Measurements from ENCODE around the gene ERCC6.

Gene ERCC6

DNA sequence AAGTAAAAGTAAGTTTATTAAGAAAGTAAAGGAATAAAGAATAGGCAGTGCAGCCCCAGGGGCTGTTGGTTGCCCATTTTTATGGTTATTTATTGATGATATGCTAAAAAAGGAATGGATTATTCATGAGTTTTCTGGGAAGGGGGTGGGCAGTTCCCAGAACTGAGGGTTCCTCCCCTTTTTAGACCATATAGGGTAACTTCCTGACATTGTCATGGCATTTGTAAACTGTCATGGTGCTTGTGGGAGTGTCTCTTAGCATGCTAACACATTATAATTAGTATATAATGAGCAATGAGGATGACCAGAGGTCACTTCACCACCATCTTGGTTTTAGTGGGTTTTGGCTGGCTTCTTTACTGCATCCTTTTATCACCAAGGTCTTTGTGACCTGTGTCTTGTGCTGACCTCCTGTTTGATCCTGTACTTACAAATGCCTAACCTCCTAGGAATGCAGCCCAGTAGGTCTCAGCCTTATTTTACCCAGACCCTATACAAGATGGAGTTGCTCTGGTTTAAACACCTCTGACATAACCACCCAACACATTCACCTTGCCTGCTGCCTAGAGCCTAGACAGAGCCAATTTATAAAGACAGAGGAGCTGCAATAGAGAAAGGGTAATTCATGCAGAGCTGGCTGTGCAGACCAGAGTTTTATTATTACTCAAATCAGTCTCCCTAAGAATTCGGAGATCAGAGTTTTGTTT lies 10.9 kb upstream of the ERCC6 start:
- DNase-seq (ENCODE audit: low spot score): no peak

DNA sequence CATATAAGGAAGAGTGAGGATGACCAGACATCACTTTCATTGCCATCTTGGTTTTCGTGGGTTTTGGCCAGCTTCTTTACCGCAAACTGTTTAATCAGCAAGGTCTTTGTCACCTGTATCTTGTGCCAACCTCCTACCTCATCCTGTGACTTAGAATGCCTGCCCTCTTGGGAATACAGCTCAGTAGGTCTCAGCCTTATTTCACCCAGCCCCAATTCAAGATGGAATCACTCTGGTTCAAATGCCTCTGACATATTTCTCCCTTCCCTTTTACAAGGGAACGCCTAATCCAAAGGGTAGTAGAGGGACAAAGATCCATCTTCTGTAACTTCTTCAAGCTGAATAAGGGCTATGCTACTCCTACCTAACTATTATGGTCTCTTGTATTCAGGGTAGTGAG lies 4.7 kb upstream of the ERCC6 start:
- DNase-seq (ENCODE audit: low spot score): no peak

DNA sequence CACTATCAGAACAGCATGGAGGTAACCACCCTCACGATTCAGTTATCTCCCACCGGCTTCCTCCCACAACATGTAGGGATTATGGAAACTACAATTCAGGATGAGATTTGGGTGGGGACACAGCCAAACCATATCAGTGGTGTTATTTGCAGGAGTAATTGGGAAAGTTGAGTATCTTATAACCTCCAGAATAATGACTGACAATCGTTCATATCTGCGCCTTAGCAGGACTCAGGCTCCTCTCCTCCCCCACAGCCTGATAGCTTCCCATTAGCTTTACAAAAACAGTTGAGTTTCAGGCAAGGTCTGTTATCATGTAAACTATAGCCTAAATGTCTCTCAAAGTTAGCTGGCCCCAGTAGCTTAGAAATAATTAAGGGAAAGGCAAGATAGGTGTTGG lies 3.4 kb upstream of the ERCC6 start:
- DNase-seq (ENCODE audit: low spot score): no peak

DNA sequence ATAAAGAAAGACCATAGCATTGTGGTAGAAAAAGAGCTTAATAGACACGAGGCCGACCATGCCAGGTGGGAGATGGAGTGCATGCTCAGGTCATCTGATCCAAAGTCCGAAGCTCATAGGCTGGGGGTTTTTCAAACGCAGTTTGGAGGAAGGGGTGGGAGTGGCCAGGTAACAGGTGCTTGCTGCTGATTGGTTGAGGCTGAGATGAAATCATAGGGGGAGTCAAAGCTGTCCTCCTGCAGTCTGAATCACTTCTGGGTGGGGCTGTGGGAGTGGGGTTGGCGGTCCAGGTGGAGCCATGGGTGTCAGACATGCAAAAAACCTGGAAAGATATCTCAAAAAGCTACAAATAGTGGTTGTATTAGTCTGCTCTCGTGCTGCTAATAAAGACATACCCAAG lies 2.8 kb upstream of the ERCC6 start:
- no peak for DNase-seq (ENCODE audit: low spot score)

DNA sequence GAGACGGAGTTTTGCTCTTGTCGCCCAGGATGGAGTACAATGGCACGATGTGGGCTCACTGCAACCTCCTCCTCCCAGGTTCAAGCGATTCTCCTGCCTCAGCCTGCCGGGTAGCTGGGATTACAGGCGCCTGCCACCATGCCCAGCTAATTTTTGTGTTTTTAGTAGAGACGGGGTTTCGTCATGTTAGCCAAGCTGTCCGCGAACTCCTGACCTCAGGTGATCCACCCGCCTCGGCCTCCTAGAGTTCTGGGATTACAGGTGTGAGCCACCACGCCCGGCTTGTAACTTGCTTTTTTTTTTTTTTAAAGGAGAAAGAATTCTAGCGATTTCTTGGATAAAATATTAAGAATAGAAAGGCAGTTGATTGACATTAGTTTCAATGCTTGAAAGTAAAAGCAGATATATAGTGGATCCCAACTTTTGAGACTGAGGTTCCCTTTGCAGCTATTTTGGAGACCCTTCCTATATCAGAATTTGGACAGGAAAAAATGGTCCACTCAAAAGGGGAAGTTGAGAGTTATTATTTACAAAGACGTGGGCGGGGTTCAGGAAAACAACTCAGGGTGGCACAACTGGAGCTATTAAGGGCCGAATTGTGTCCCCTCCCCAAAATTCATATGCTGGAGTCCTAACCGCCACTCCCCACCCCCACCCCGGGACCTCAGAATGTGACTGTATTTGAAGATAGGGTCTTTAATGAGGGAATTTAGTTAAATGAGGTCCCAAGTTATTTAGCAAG lies 1.3 kb upstream of the ERCC6 start:
- no peak for DNase-seq (ENCODE audit: low spot score)

DNA sequence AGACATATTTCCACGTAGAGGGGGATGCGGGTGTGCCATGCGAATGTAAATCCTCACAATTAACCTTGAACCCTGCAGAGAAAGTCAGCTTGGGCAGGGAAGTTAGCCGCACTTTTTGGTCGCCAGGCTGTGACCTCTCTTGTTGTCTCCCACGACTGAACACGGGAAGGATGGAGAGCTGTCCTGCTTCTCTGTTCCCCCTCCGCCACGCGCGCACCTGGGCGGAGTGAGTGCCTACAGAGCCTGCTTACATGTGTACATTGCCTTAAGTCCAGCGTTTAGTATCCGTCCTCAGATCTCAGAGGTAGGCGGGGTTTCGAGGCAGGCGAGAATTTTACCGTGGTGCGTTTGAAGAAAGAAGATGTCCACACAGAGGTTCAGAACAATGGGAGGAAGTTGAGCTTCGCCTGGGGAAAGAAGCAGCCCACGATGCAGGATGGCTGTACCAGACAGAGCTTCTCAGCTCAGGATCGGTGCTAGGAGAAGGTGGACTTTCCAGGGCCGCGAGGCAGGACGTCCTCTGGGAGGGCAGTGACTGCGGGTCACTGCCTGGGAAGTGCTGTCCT lies 482 bp upstream of the ERCC6 start:
- peak; percentile 12 for DNase-seq (ENCODE audit: low spot score)

DNA sequence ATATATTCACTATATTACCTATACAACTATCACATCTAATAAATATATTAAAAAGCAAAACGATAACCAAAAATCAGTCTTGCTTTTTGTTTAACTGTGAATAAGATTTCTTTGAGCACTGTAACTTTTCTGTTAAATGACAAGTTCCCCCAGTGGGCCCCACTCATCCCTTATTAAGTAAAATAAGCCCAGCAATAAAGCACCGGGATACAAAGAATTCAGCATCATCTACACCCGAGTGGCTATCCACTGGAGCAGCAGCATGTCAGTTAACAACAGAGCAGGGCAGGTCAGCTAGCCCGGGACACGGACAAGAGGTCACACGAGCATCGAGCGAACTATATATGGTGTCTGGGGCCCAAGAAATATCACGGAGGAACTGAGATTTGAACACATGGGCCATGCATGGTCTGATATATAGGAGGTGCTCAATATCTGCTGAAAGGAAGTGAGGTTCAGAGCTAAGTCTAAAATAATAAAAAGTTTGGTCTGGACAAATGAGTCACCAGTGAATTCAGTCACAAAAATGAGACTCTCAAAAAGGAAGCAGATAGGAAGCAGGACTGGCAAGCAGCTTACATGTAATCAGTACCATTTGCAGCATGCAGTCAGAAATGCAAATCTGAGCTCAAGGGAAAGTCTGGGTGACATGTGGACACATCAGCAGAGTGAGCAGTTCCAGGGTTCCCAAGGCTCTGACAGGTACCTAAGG lies 4.1 kb downstream of the ERCC6 start:
- no peak for DNase-seq (ENCODE audit: low spot score)

DNA sequence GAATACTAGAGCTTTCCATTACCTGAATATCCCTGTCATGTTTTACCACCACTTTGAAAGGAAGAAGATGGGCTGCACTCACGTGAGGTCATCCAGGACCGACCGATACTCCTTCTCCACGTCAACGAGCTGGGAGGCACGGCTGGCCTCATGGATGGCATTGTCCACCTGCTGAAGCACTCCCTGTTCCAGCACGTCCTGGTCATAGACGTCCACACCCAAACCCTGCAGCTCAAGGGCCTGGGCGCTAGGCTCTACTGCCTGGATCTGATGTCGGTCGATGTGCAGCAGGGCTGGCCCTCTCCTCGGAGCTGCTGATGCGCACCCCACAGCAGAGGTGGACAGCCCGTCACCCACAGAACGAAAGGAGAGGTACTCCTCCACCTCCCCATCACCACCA lies 6.5 kb downstream of the ERCC6 start:
- DNase-seq (ENCODE audit: low spot score): no peak

DNA sequence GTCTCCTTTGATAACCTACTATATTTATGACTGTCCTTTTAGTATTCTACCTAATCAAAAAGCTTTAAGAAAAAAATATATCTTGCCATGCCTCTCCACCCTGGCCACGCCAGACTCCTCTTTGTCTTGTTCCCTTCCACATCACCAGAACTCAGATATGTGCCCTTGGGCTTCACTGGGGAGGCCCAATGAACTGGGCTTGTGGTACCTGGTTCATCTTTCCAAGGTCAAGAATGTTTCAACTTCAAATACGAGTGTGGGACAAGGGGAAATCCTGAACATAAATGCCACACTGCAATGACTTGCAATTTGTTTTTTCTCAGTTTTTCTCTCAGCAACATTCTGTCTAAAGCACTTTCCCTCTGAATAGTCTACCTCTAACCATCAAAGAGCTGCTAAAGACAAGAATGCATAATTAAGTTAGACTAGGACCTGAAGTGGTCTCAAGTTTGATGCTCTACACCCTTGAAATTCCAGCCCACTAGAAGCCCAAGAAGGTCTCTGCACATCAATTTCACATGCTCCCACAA lies 9.9 kb downstream of the ERCC6 start:
- no peak for DNase-seq (ENCODE audit: low spot score)

DNA sequence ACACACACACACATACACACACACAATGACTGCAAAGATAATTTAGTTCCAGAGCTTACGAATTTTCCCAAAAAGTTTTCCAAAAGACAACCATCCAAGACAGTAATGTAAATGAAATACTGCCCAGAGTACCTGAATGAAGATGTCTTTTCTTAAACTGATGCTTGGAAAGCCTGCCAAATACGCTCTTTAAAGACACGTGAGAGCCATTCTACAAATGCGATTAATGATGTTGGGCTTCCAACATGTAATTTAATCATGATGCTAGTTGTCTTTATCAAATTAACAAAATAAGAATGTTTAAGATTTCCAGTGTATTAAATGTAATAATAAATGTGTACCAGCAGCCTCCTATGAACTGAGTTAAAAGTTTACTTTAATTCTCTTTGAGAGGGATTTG lies 11.1 kb downstream of the ERCC6 start:
- DNase-seq (ENCODE audit: low spot score): no peak

DNA sequence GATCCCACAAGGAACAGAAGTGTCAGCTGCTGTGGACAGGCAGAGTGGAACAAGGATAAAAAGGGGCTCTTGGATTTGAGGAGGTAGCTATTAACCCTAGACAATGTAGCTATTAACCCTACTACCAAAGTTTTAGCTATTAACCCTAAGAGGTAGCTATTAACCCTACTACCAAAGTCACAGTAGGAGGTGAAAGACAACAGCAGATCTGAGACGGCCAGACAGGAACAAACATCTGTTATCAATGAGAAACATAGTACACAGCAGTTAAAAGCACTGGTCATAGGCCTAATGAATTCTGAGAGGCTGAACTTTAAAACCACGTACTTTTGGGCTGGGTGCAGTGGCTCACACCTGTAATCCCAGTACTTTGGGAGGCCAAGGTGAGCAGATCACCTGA lies 11.9 kb downstream of the ERCC6 start:
- DNase-seq (ENCODE audit: low spot score): no peak

DNA sequence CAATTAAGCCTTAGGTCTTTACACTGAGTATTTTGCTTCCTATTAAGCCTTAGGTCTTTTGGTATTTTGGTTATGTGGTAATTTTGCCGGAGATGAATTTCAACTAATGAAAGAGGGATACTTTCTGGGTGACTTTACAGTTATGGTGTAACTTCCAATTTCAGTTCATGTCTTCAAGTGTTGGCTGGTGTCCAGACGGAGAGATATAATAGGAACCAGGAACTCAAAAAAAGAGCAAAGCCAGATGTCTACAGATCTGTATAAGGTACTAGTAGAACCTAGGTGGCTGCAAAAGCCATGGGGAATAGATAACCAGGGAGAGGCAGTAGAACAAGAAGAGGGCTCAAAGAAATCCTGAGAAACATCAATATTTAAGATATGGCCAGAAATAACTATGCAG lies 12.3 kb downstream of the ERCC6 start:
- no peak for DNase-seq (ENCODE audit: low spot score)

DNA sequence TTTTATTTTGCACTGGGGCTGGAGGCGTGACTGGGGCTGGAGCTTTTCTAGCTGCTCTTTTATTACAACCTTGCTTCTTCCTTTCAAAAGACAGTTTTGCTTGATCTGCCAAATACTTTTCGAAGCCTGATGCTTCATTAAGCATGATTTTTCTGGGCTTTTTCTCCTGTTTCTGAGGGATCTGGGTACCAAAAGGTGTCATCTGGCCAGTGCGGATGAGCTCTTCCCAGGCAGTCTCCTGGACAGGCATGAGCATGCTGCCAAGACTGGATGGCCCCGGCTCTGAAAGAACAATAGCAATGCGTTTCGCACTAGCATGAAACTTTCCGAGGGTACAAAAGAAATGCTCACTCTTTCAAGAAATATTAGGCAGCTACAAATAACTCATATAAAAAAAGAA lies 14.4 kb downstream of the ERCC6 start:
- no peak for DNase-seq (ENCODE audit: low spot score)

DNA sequence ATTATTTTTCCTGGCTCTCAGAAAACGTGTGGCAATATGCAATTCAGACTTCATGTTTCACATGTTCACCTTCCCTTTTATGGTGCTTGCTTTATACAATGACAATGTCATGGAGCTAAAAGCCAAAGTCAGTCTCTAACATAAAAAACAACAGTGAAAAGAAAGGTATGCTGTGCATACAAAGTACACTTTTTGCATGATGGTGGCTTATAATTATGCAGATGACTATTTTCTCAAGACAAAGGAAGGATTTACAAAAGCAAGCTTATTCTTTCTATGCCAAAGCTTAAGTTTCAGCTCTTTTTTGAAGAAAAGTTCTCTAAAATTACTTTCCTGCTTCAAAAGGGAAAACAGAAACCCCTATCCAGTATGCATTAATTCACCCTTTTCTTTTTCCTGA lies 15.6 kb downstream of the ERCC6 start:
- no peak for DNase-seq (ENCODE audit: low spot score)

DNA sequence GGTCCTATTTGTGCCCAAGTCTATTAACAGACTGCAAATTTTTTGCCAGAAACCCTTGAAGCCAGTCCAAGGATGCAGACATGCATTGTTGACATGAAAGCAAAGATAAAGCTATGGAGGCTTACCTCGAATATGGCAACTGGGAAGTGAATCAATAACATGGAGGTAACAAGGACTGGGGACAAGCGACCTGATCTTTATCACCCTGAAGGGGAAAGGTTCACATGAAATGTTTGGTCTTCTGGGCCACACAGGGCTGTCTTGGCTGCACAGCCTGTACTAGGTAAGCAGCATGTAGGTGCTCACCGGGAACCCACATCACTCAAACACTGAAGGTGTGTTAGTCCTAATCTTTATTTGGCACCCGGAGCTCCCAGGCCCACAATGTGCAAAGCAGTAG lies 17.9 kb downstream of the ERCC6 start:
- DNase-seq (ENCODE audit: low spot score): no peak

DNA sequence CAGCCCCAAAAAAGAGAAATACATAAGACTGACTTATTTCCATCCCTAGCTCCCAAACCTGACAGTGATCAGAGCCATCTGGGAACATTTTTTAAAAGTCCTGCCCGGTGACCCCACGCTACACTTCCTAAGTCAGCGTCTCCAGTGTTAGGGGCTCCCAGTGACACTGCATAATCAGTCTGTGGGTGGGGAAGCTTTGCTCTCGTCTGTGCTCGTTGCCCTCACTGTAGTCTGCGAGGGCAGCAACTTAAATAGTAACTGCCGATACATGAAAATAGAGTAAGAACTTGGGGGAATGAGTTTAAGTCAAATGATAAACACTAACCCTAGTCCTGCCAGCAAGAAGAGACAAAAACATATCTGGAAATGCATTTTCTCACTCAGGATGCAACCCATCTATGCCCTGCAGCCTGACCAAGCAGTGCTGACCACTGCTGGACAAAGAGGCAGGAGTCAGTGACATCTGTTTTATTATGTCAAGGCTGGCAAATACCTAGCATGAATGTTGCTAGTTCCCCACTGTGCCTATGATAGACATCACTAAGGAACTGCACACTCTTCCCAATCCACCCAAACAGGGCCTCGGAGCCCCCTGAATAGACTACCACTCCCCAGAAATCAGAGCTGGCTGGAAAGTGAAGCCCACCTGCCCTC lies 18.7 kb downstream of the ERCC6 start:
- no peak for DNase-seq (ENCODE audit: low spot score)

DNA sequence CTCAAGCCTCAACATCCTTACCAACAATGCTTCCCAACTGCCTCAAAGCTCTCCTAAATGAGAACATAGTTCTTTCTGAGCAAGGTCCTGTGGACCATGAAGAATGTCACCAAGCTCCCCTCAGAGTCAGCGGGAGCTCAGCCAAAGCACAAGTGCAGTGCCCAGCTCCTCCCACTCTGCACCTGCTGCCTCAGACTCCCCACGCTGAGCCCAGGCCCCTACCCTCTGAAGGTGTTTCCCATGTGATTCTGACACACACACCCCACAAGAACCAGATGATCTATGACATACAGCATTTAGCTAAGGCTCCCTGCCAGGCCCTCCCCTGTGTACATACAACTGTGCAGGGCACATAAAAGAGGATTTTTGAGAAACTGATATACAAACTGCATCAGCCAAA lies 19.2 kb downstream of the ERCC6 start:
- DNase-seq (ENCODE audit: low spot score): no peak

DNA sequence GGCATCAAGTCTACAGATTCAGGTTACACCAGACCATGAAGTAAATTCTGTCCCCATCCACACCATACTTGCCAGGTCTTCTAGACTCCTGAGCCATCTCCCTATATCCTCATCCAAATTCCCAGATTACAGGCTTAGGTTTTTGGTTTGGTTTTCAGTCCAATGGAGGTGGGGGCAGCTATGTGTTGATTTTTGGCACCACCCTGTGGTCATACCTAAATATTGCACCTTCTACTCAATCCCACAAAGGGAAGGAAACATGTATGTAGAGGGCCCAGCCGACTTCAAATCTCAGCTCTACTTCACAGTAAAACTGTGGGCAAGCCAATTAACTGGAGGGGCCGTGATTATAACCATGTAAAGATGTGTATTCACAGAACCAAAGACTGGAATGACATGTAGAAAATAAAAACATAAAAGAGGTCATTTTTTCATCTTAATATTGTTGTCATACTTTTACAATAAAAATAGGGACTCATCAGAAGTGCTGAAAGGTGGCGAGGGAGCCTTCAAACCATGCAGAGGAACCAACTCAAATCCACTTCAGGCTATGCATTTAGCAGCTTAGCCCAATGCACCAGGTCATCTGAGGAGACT lies 19.8 kb downstream of the ERCC6 start:
- peak; percentile 13 for DNase-seq (ENCODE audit: low spot score)

DNA sequence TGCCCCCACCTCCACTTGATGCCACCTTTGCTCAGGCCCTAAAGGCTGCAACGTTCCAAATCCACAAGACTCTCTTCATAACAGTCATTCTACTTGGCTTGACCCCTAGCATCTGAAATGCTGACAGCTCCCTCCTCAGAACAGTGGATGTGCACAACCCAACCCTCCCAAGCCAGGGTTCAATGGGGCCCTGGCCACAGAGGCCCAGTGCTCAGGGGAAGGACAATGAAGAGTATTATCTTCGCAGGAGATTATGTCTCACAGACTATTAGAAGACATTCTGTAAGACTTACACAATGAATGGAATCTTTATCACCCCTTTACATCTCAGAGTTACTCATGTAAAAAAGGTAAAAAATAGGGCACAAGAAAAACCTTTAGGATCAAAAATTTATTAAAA lies 20.4 kb downstream of the ERCC6 start:
- no peak for DNase-seq (ENCODE audit: low spot score)

DNA sequence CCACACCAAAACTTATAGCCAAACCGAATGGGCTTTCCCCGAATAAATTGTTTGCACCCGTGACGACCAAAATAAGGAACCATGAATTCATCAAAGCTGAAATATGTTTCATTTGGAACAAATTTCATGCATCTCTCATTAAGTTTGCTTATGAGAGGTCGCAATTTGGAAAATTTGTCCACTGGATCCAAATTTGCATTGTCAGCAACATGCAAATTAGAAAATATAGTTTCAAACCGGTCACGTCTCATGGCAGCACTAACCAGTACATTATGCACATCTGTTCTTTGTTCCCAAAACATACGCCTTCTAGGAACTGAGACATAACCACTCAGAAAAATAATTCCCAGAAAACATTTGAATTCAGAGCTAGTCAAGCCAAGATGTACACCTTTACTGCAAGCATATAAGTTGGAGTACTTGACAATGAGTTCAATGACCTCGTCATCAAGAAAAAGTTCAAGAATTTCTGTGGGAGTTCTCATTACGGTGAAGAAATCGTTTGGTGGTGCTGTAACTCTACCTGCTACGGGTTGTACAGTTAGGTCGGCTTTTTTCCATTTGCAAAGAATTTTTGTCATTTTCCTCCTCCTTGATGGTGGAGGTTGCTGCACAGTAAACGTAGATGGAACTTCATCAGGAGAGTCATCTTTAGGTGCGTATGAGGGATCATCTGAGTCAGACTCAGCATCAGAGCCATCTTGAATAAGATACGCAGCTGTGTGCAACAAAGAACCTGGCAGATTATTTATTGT lies 22.5 kb downstream of the ERCC6 start:
- no peak for DNase-seq (ENCODE audit: low spot score)
